IPS-20b (cell line): ENCODE measurements around the gene FRS2.
A peak's percentile ranks its signal among the peaks of the same experiment; 100 is the strongest.

ENCODE experiments used
- H3K27ac ChIP-seq: one replicate; pipeline ENCODE4 v1.5.1; 2013; ENCODE audit warnings: low read length
- H3K27me3 ChIP-seq: 2 replicates; pipeline ENCODE4 v1.6.1; 2013; ENCODE audit warnings: mild to moderate bottlenecking, low read length, inconsistent platforms; ENCODE audit not compliant: insufficient read depth
- H3K36me3 ChIP-seq: 2 replicates; pipeline ENCODE4 v1.6.1; 2013; ENCODE audit warnings: low read depth, mild to moderate bottlenecking, inconsistent platforms, low read length, moderate library complexity; ENCODE audit not compliant: insufficient read depth
- H3K4me1 ChIP-seq: 2 replicates; pipeline ENCODE4 v1.6.1; 2013; ENCODE audit warnings: mild to moderate bottlenecking, control low read depth, inconsistent platforms, low read length, moderate library complexity; ENCODE audit not compliant: insufficient read depth
- H3K4me3 ChIP-seq: 2 replicates; pipeline ENCODE4 v1.5.1; 2013; ENCODE audit warnings: mild to moderate bottlenecking, low read length, inconsistent platforms
- H3K9ac ChIP-seq: 2 replicates; pipeline ENCODE4 v1.6.1; 2013; ENCODE audit warnings: low read depth, mild to moderate bottlenecking, inconsistent platforms, low read length, moderate library complexity
- H3K9me3 ChIP-seq: 2 replicates; pipeline ENCODE4 v1.6.1; 2013; ENCODE audit warnings: mild to moderate bottlenecking, low read depth, low read length, inconsistent platforms; ENCODE audit not compliant: insufficient read depth

Gene FRS2

GRCh38 chr12:69468237-69469026, 1.8 kb upstream of the FRS2 start:
- H3K27ac ChIP-seq, result no peak overlapping the region

GRCh38 chr12:69469854-69470188, 367 bp upstream of the FRS2 start:
- Histone ChIP-seq H3K27me3 (no peaks in the 10 kb centered on the region), H3K36me3 (no peaks in the 10 kb centered on the region), H3K4me1 (peaks cover 48% of the 10 kb centered on the region), H3K9me3 (no peaks in the 10 kb centered on the region), H3K4me3 (peak overlapping the region; percentile 88), H3K9ac (peak overlapping the region; percentile 85; the same call in 1 of the 2 replicates), H3K27ac (peak overlapping the region; percentile 76)

More at GRCh38 chr12:69468237-69469026, 1.8 kb upstream of the FRS2 start:
- Histone ChIP-seq H3K36me3 (no peaks in the 10 kb centered on the region), H3K4me1 (peaks cover 45% of the 10 kb centered on the region), H3K9ac (no peak overlapping the region; the same call in 1 of the 2 replicates), H3K27me3 (no peaks in the 10 kb centered on the region), H3K4me3 (no peak overlapping the region), H3K9me3 (no peaks in the 10 kb centered on the region)

GRCh38 chr12:69471076-69471430, 865 bp downstream of the FRS2 start:
- Histone ChIP-seq H3K27me3 (no peaks in the 10 kb centered on the region), H3K36me3 (no peaks in the 10 kb centered on the region), H3K9me3 (no peaks in the 10 kb centered on the region), H3K27ac (peak overlapping the region; percentile 76), H3K4me3 (peak overlapping the region; percentile 88), H3K4me1 (peaks cover 59% of the 10 kb centered on the region), H3K9ac (peak overlapping the region; percentile 85)

GRCh38 chr12:69471667-69472385, 1.6 kb downstream of the FRS2 start:
- H3K4me1 ChIP-seq, result peaks cover 56% of the 10 kb centered on the region

GRCh38 chr12:69473262-69473661, 3.1 kb downstream of the FRS2 start:
- Histone ChIP-seq H3K27ac (no peak overlapping the region), H3K36me3 (no peaks in the 10 kb centered on the region), H3K9me3 (no peaks in the 10 kb centered on the region), H3K27me3 (no peaks in the 10 kb centered on the region), H3K4me3 (no peak overlapping the region), H3K4me1 (peaks cover 42% of the 10 kb centered on the region; the same call in 1 of the 2 replicates), H3K9ac (no peak overlapping the region)

More at GRCh38 chr12:69471667-69472385, 1.6 kb downstream of the FRS2 start:
- Histone ChIP-seq H3K9me3 (no peaks in the 10 kb centered on the region), H3K36me3 (no peaks in the 10 kb centered on the region), H3K27ac (no peak overlapping the region), H3K9ac (peak overlapping the region; percentile 85; the same call in 1 of the 2 replicates), H3K4me3 (peak overlapping the region; percentile 88), H3K27me3 (no peaks in the 10 kb centered on the region)

- H3K9ac ChIP-seq, result no peak overlapping the region
- H3K4me1 ChIP-seq, result peaks cover 39% of the 10 kb centered on the region; the same call in 1 of the 2 replicates
- H3K27me3 ChIP-seq, result no peaks in the 10 kb centered on the region
- H3K9me3 ChIP-seq, result no peaks in the 10 kb centered on the region
- no peak overlapping the region for H3K27ac ChIP-seq
- no peak overlapping the region for H3K4me3 ChIP-seq
- no peaks in the 10 kb centered on the region for H3K36me3 ChIP-seq
Measured at GRCh38 chr12:69474456-69474855, 4.3 kb downstream of the FRS2 start.

GRCh38 chr12:69475237-69475975, 5.2 kb downstream of the FRS2 start:
- no peak overlapping the region for H3K27ac ChIP-seq
- H3K27me3 ChIP-seq, result no peaks in the 10 kb centered on the region
- H3K36me3 ChIP-seq, result no peaks in the 10 kb centered on the region
- H3K9me3 ChIP-seq, result no peaks in the 10 kb centered on the region
- no peak overlapping the region for H3K9ac ChIP-seq
- H3K4me3 ChIP-seq, result no peak overlapping the region
- peaks cover 35% of the 10 kb centered on the region; the same call in 1 of the 2 replicates for H3K4me1 ChIP-seq

- Histone ChIP-seq H3K27ac (no peak overlapping the region), H3K36me3 (no peaks in the 10 kb centered on the region), H3K9ac (no peak overlapping the region), H3K9me3 (no peaks in the 10 kb centered on the region), H3K27me3 (no peaks in the 10 kb centered on the region), H3K4me1 (peaks cover 32% of the 10 kb centered on the region; the same call in 1 of the 2 replicates), H3K4me3 (no peak overlapping the region)
Measured at GRCh38 chr12:69476276-69477017, 6.3 kb downstream of the FRS2 start.

- no peaks in the 10 kb centered on the region for H3K9me3 ChIP-seq
- no peaks in the 10 kb centered on the region for H3K36me3 ChIP-seq
- peaks cover 21% of the 10 kb centered on the region; the same call in 1 of the 2 replicates for H3K4me1 ChIP-seq
- H3K4me3 ChIP-seq, result no peak overlapping the region
- H3K27ac ChIP-seq, result no peak overlapping the region
- H3K27me3 ChIP-seq, result no peaks in the 10 kb centered on the region
- H3K9ac ChIP-seq, result no peak overlapping the region
Measured at GRCh38 chr12:69479675-69480074, 9.5 kb downstream of the FRS2 start.

- Histone ChIP-seq H3K27me3 (no peaks in the 10 kb centered on the region), H3K36me3 (no peaks in the 10 kb centered on the region), H3K27ac (no peak overlapping the region), H3K4me3 (no peak overlapping the region), H3K9ac (no peak overlapping the region), H3K9me3 (no peaks in the 10 kb centered on the region), H3K4me1 (peaks cover 13% of the 10 kb centered on the region; the same call in 1 of the 2 replicates)
Measured at GRCh38 chr12:69480698-69481097, 10.5 kb downstream of the FRS2 start.

GRCh38 chr12:69481133-69481532, 10.9 kb downstream of the FRS2 start:
- no peak overlapping the region for H3K9ac ChIP-seq
- peaks cover 8% of the 10 kb centered on the region; the same call in 1 of the 2 replicates for H3K4me1 ChIP-seq
- H3K9me3 ChIP-seq, result no peaks in the 10 kb centered on the region
- no peak overlapping the region for H3K4me3 ChIP-seq
- H3K27ac ChIP-seq, result no peak overlapping the region
- H3K27me3 ChIP-seq, result no peaks in the 10 kb centered on the region
- no peaks in the 10 kb centered on the region for H3K36me3 ChIP-seq
